ENCODE data around the gene SPDYE16.
"Not testable (repeated sequence)": the region's sequence is repeated elsewhere in the genome, so short reads cannot be mapped to it uniquely, and the experiment has no call there.

GRCh38 chr7:76567311-76567710 is 24.2 kb upstream of the SPDYE16 start:
- TF ChIP-seq CTCF, EP300 (IDR thresholded peaks at IDR 0.05): not testable (repeated sequence)
